ENCODE data around the gene FOLR1. TPM values are rescaled to one million over a fixed set of nuclear protein-coding genes. Genes with fewer than 3 reads are reported as not detected.

FOLR1 gene
- total RNA-seq, 2 donors from 2014 or later: 13.8 to 19.3 TPM

GRCh38 chr11:72236774-72237111 is 44.8 kb downstream of the FOLR1 start:
- Histone ChIP-seq H3K27me3 (ENCODE audit: control insufficient read depth, insufficient read depth, low read length, poor library complexity, severe bottlenecking) (peaks cover 25% of the 10 kb centered on the region), H3K27ac (ENCODE audit: low read depth, low read length) (no peak overlapping the region), H3K9ac (ENCODE audit: extremely low read depth, low read length, poor library complexity, severe bottlenecking) (no peak overlapping the region), H3K4me1 (ENCODE audit: control insufficient read depth, insufficient read depth, low read length) (no peaks in the 10 kb centered on the region), H3K9me3 (ENCODE audit: control insufficient read depth, low read length) (no peaks in the 10 kb centered on the region), H3K4me3 (ENCODE audit: low read length) (no peak overlapping the region), H3K36me3 (ENCODE audit: control insufficient read depth, insufficient read depth, low read length) (peaks cover 68% of the 10 kb centered on the region)
- Mint-ChIP-seq H3K4me1 (peaks cover 11% of the 10 kb centered on the region), H3K27ac (peak overlapping the region; percentile 55), H3K27me3 (ENCODE audit: insufficient read depth) (peaks cover 23% of the 10 kb centered on the region), H3K9me3 (no peaks in the 10 kb centered on the region), H3K36me3 (ENCODE audit: low read depth) (peaks cover 52% of the 10 kb centered on the region), H3K4me3 (no peak overlapping the region)
- TF ChIP-seq CTCF (conservative IDR thresholded peaks at IDR 0.05): no peak
- peak; percentile 11 for DNase-seq
- WGBS, 2 experiments (ENCODE audit: insufficient coverage in 1 of 2, insufficient read length in 1 of 2): 90 to 93% methylated on average over 2 of the region's 2 CpGs

GRCh38 chr11:72237112-72237931 is 45.4 kb downstream of the FOLR1 start:
- TF ChIP-seq CTCF (conservative IDR thresholded peaks at IDR 0.05): peak; percentile 16
- Mint-ChIP-seq H3K36me3 (ENCODE audit: low read depth) (peaks cover 47% of the 10 kb centered on the region), H3K27me3 (ENCODE audit: insufficient read depth) (peaks cover 29% of the 10 kb centered on the region), H3K27ac (peak overlapping the region; percentile 55), H3K4me1 (peaks cover 11% of the 10 kb centered on the region), H3K4me3 (no peak overlapping the region), H3K9me3 (no peaks in the 10 kb centered on the region)
- Histone ChIP-seq H3K36me3 (ENCODE audit: control insufficient read depth, insufficient read depth, low read length) (peaks cover 62% of the 10 kb centered on the region), H3K9me3 (ENCODE audit: control insufficient read depth, low read length) (no peaks in the 10 kb centered on the region), H3K4me3 (ENCODE audit: low read length) (no peak overlapping the region), H3K27me3 (ENCODE audit: control insufficient read depth, insufficient read depth, low read length, poor library complexity, severe bottlenecking) (peaks cover 30% of the 10 kb centered on the region), H3K9ac (ENCODE audit: extremely low read depth, low read length, poor library complexity, severe bottlenecking) (no peak overlapping the region), H3K27ac (ENCODE audit: low read depth, low read length) (no peak overlapping the region), H3K4me1 (ENCODE audit: control insufficient read depth, insufficient read depth, low read length) (no peaks in the 10 kb centered on the region)
- peak; percentile 52 for DNase-seq
- WGBS, 2 experiments (ENCODE audit: insufficient coverage in 1 of 2, insufficient read length in 1 of 2): 89 to 97% methylated on average over 6 to 22 of the region's 22 CpGs

GRCh38 chr11:72238040-72238450 is 46.1 kb downstream of the FOLR1 start:
- peaks cover 38% of the 10 kb centered on the region for H3K27me3 ChIP-seq (ENCODE audit: control insufficient read depth, insufficient read depth, low read length, poor library complexity, severe bottlenecking)
- H3K4me1 Mint-ChIP-seq: peaks cover 11% of the 10 kb centered on the region
- no peak overlapping the region for H3K27ac Mint-ChIP-seq
- peaks cover 55% of the 10 kb centered on the region for H3K36me3 ChIP-seq (ENCODE audit: control insufficient read depth, insufficient read depth, low read length)
- no peaks in the 10 kb centered on the region for H3K4me1 ChIP-seq (ENCODE audit: control insufficient read depth, insufficient read depth, low read length)
- no peaks in the 10 kb centered on the region for H3K9me3 Mint-ChIP-seq
- no peak overlapping the region for H3K4me3 ChIP-seq (ENCODE audit: low read length)
- H3K9me3 ChIP-seq (ENCODE audit: control insufficient read depth, low read length): no peaks in the 10 kb centered on the region
- H3K27me3 Mint-ChIP-seq (ENCODE audit: insufficient read depth): peaks cover 36% of the 10 kb centered on the region
- peak; percentile 96 for TF ChIP-seq CTCF (conservative IDR thresholded peaks at IDR 0.05)
- H3K36me3 Mint-ChIP-seq (ENCODE audit: low read depth): peaks cover 39% of the 10 kb centered on the region
- no peak overlapping the region for H3K27ac ChIP-seq (ENCODE audit: low read depth, low read length)
- no peak overlapping the region for H3K9ac ChIP-seq (ENCODE audit: extremely low read depth, low read length, poor library complexity, severe bottlenecking)
- WGBS, 2 experiments (ENCODE audit: insufficient coverage in 1 of 2, insufficient read length in 1 of 2): 14 to 44% methylated on average over 5 to 16 of the region's 16 CpGs
- H3K4me3 Mint-ChIP-seq: no peak overlapping the region
- peak; percentile 97 for DNase-seq
